DND-41 (cell line): ENCODE results near the gene PELI2.

Experiments used
- ATAC-seq: fragments of 200-7000 bp; cut with Tn5 transposase; 3 replicates; pipeline ENCODE4 v1.9.1; 2021; ENCODE audit warnings: low read depth; ENCODE audit not compliant: insufficient read depth
- DNase-seq: peaks from one replicate; pipeline ENCODE4 v3.0.0-alpha.2; 2020
- H2AFZ ChIP-seq: 2 replicates; pipeline ENCODE4 v1.6.0; 2012; ENCODE audit warnings: low read depth, low read length
- H3K27ac ChIP-seq: 2 replicates; pipeline ENCODE4 v1.5.1; 2012; ENCODE audit warnings: low read length, inconsistent platforms
- H3K27me3 ChIP-seq: fragments of 200-600 bp; sonication (generic); 2 replicates; pipeline ENCODE4 v1.6.0; 2012; ENCODE audit warnings: low read length, mild to moderate bottlenecking, inconsistent platforms; ENCODE audit not compliant: insufficient read depth, poor library complexity
- H3K36me3 ChIP-seq: 2 replicates; pipeline ENCODE4 v1.5.1; 2012; ENCODE audit warnings: low read length, inconsistent platforms; ENCODE audit not compliant: insufficient read depth
- H3K4me1 ChIP-seq: 2 replicates; pipeline ENCODE4 v1.5.1; 2012; ENCODE audit warnings: mild to moderate bottlenecking, low read length; ENCODE audit not compliant: insufficient read depth
- H3K4me2 ChIP-seq: 2 replicates; pipeline ENCODE4 v1.6.0; 2012; ENCODE audit warnings: mild to moderate bottlenecking, moderate library complexity, low read length, inconsistent platforms; ENCODE audit not compliant: insufficient read depth
- H3K4me3 ChIP-seq, 2 experiments: fragments of 200-600 bp in 1 of 2; shearing (Covaris generic) in 1 of 2; 2 replicates each; pipeline ENCODE4 v1.5.1; 2012 to 2016; ENCODE audit warnings: inconsistent platforms in 2 of 2, low read length in 2 of 2, mild to moderate bottlenecking in 2 of 2, low read depth in 1 of 2, moderate library complexity in 1 of 2
- H3K79me2 ChIP-seq: 2 replicates; pipeline ENCODE4 v1.6.0; 2012; ENCODE audit warnings: low read length, inconsistent platforms; ENCODE audit not compliant: insufficient read depth
- H3K9ac ChIP-seq: 2 replicates; pipeline ENCODE4 v1.6.0; 2012; ENCODE audit warnings: low read depth, mild to moderate bottlenecking, inconsistent platforms, low read length, moderate library complexity
- H3K9me3 ChIP-seq: 2 replicates; pipeline ENCODE4 v1.5.1; 2012; ENCODE audit warnings: low read length, moderate library complexity, mild to moderate bottlenecking, inconsistent platforms; ENCODE audit not compliant: insufficient read depth, severe bottlenecking
- H4K20me1 ChIP-seq: 2 replicates; pipeline ENCODE4 v1.6.0; 2012; ENCODE audit warnings: low read length; ENCODE audit not compliant: insufficient read depth
- EZH2 ChIP-seq: IDR thresholded peaks from 3 replicates; pipeline ENCODE4 v1.6.1; 2012; ENCODE audit warnings: borderline replicate concordance, low read depth, mild to moderate bottlenecking, moderate library complexity, low read length, inconsistent platforms; ENCODE audit not compliant: severe bottlenecking
- TF ChIP-seq, protein P1 (sequence below): IDR thresholded peaks from 2 replicates; pipeline ENCODE4 v1.5.1; 2012; ENCODE audit warnings: borderline replicate concordance, low read length, moderate library complexity, mild to moderate bottlenecking; ENCODE audit not compliant: poor library complexity, severe bottlenecking; ENCODE audit errors: extremely low read depth

PELI2 gene

DNA sequence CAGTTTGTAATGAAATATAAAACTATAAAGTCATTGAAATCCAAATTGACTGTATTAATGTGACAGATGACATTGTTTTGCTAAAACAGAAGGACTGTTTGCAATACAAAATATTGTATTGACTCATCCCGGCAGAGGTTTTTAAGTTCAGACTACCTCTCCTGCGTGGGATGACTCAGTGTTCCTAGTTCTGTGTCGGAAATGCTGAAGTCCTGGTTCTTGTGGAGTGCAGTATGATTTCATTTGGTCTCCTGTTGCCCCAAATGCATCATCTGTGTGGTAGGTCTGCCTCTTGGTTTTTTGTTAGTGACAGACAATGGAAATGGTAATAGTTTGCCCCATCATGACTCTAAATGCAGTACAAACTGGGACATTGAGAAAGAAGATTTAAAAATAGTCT lies 27.8 kb downstream of the PELI2 start:
- H3K4me1 ChIP-seq, result peaks cover 94% of the 10 kb centered on the region
- peaks cover 99% of the 10 kb centered on the region for H3K79me2 ChIP-seq
- H3K4me2 ChIP-seq, result peak overlapping the region; percentile 73
- DNase-seq (no peak), ATAC-seq (no peak)
- H2AFZ ChIP-seq, result no peak overlapping the region
- peaks cover 29% of the 10 kb centered on the region for H4K20me1 ChIP-seq
- TF ChIP-seq EZH2, result no peak
- TF ChIP-seq, protein P1, sequence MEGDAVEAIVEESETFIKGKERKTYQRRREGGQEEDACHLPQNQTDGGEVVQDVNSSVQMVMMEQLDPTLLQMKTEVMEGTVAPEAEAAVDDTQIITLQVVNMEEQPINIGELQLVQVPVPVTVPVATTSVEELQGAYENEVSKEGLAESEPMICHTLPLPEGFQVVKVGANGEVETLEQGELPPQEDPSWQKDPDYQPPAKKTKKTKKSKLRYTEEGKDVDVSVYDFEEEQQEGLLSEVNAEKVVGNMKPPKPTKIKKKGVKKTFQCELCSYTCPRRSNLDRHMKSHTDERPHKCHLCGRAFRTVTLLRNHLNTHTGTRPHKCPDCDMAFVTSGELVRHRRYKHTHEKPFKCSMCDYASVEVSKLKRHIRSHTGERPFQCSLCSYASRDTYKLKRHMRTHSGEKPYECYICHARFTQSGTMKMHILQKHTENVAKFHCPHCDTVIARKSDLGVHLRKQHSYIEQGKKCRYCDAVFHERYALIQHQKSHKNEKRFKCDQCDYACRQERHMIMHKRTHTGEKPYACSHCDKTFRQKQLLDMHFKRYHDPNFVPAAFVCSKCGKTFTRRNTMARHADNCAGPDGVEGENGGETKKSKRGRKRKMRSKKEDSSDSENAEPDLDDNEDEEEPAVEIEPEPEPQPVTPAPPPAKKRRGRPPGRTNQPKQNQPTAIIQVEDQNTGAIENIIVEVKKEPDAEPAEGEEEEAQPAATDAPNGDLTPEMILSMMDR, result no peak
- H3K27ac ChIP-seq, result peak overlapping the region; percentile 99
- no peaks in the 10 kb centered on the region for H3K27me3 ChIP-seq
- H3K9me3 ChIP-seq, result no peaks in the 10 kb centered on the region
- H3K9ac ChIP-seq, result no peak overlapping the region
- peaks cover 5% of the 10 kb centered on the region; the same call in 1 of the 2 replicates for H3K36me3 ChIP-seq
- no peak overlapping the region for H3K4me3 ChIP-seq

DNA sequence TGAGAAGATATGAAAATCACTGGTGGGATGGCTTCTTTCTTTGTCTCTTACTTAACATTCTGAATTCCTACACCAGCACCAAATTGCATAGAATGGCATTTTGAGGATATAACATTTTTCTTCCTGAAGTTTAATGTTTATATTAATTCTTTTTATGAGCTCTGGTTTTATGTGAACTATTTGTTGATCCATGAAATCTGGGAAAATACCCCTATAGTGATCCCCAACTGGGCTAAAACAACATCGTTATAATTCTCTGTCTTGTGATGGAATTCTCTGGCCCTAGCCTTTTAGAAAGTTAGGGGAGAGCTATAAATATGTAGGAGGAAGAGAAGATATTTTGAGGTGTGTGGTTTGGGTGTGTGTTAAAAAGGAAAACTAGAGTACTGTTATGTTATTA lies 29.2 kb downstream of the PELI2 start:
- H3K4me3 ChIP-seq, result no peak overlapping the region
- DNase-seq (no peak), ATAC-seq (no peak)
- H4K20me1 ChIP-seq, result peaks cover 17% of the 10 kb centered on the region; the same call in 1 of the 2 replicates
- peaks cover 99% of the 10 kb centered on the region for H3K79me2 ChIP-seq
- no peak overlapping the region for H2AFZ ChIP-seq
- H3K27ac ChIP-seq, result peak overlapping the region; percentile 99
- H3K9ac ChIP-seq, result peak overlapping the region; percentile 63
- H3K27me3 ChIP-seq, result no peaks in the 10 kb centered on the region
- TF ChIP-seq, protein P1, result no peak
- no peak for TF ChIP-seq EZH2
- H3K36me3 ChIP-seq, result peaks cover 5% of the 10 kb centered on the region; the same call in 1 of the 2 replicates
- H3K4me1 ChIP-seq, result peaks cover 95% of the 10 kb centered on the region
- no peaks in the 10 kb centered on the region for H3K9me3 ChIP-seq
- H3K4me2 ChIP-seq, result peak overlapping the region; percentile 73

DNA sequence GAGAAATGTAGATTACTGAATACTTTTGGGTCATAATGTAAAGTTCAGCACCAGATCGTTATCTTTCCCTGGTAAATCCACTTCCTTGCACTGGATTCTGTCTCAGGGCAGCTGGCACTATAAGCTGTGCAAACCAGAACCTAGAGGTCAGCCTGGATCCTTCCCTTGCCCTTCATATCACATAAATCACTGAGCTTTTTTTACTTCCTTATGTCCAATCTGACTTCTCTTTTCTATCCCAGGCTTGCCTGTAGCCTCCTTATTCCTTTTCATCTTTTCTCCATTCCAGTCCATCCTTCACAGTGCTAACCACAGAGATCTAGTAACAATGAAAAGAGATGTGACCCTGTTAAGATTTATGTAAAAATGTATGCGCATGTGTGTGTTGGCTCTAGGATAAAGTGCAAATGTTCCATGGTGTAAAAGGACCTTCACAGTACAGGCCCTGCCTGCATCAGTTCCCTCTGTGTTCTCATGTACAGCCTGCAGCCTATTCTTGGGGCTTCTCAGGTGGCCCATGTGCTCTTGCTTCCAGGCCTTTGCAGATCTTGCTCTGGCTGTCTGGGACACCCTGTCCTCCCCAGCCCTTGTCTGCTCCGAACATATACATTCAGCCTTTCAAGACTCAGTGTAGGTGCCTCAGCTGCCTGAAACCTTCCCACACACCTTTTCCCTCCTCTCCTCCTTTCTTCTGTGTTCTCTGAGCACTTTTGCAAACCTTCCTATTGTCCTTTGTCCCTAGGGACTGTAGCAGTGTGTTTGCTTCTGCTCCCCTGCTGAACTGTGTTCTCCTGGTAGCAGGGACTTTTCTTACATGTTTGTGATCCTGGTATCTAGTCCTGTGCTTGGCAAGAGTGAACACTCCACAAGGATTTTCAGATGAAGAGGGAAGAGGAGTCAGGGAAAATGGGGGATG lies 30.0 kb downstream of the PELI2 start:
- peak overlapping the region; percentile 63 for H3K9ac ChIP-seq
- TF ChIP-seq, protein P1, result no peak
- no peak for TF ChIP-seq EZH2
- H2AFZ ChIP-seq, result no peak overlapping the region
- H4K20me1 ChIP-seq, result peaks cover 15% of the 10 kb centered on the region; the same call in 1 of the 2 replicates
- H3K4me2 ChIP-seq, result peak overlapping the region; percentile 73
- H3K9me3 ChIP-seq, result no peaks in the 10 kb centered on the region
- H3K36me3 ChIP-seq, result peaks cover 5% of the 10 kb centered on the region; the same call in 1 of the 2 replicates
- peaks cover 97% of the 10 kb centered on the region for H3K4me1 ChIP-seq
- H3K4me3 ChIP-seq, result peak overlapping the region in 1 of 2 experiments; percentile 46; a peak in 2 of 4 replicates
- H3K27me3 ChIP-seq, result no peaks in the 10 kb centered on the region
- ATAC-seq (peak; percentile 43), DNase-seq (peak; percentile 47)
- H3K27ac ChIP-seq, result peak overlapping the region; percentile 99
- H3K79me2 ChIP-seq, result peaks cover 99% of the 10 kb centered on the region
